GM12874 (cell line): ENCODE results near the gene NLRP10.

ENCODE experiments used
- CTCF ChIP-seq: IDR thresholded peaks from 2 replicates; pipeline ENCODE4 v1.5.1; 2011; ENCODE audit warnings: low read depth, mild to moderate bottlenecking, control low read depth, low read length, moderate library complexity; ENCODE audit not compliant: insufficient read depth

The NLRP10 gene

DNA sequence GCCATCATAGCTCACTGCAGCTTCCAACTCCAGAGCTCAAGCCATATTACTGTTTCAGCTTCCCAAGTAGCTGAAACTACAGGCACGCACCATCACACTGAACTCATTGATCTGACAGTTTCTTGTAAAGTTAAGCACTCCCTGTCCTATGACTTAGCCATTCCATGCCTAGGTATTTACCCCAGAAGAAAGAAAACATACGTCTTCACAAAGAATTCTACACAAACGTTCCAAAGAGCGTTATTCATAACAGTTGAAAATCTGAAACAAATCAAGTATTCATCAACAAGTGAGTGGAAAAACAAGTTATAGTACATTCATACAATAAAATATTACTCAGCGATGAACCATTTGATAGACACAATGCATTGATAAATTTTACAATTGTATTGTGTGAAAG lies 7.8 kb upstream of the NLRP10 start:
- no peak for TF ChIP-seq CTCF

- no peak for TF ChIP-seq CTCF
These were observed 6.6 kb upstream of the NLRP10 start for GRCh38 chr11:7971846-7972245.

GRCh38 chr11:7969756-7970646 lies 4.8 kb upstream of the NLRP10 start:
- no peak for TF ChIP-seq CTCF

DNA sequence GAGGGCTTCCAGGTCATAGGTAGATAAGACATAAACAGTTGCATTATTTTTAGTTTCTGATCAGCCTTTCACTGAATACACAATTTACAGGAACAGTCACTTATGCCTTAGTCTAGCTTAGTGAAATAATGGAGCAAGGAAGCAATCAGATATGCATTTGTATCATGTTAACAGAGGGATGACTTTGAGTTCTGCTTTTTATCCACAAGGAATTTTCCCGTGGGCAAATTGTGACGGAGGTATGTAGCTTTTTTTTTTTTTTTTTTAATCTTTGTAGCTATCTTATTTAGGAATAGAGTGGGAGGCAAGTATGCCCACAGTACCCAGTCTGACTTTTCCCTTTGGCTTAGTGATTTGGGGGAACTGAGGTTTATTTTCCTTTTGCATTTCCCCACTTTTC lies 3.4 kb upstream of the NLRP10 start:
- TF ChIP-seq CTCF, result no peak

GRCh38 chr11:7967826-7968225 lies 2.6 kb upstream of the NLRP10 start:
- no peak for TF ChIP-seq CTCF

DNA sequence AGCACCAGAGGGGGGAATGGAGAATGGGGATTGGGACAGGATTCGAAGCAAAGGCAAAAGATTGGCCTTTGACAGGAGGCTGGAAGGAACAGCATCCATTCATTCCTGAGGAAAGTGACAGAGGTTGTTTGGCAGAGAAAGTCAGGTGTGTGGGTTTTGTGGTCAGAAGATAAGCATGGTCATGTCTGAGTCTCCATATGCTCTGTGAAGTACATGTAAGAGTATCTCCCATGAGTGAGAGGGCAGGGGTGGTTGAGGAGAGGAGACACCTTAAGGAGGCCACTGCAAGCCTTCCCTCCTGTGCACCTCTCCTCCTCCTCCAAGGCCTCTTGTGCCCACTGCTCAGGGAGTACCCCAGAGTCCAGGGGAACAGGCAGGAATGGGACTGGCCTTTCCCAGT lies 1.9 kb upstream of the NLRP10 start:
- TF ChIP-seq CTCF, result no peak

DNA sequence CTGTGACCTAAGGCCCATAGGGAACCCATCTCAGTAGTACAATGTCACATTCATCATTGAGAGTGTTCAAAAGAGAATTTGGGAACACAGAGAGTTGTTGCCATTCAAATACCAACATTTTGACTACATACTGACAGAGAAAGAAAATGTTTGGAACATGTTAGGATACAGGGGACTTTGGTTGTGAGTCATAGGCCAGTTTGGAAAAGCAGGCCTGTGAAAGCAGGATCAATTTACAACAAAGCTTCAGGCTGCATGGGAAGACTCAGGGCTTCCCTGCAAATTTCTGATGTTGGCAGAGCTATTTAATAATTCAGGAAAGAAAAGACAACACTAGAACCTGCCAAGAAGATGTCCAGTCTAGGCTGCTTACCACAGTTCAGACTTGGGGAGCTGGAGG lies 374 bp downstream of the NLRP10 start:
- no peak for TF ChIP-seq CTCF
